ENCODE results near the gene A2M. TPM values are rescaled to one million over a fixed set of nuclear protein-coding genes. Genes with fewer than 3 reads are reported as not detected.

The A2M gene
- total RNA-seq, 2 experiments from 2014 or later = 2.7 to 3.4 TPM

DNA sequence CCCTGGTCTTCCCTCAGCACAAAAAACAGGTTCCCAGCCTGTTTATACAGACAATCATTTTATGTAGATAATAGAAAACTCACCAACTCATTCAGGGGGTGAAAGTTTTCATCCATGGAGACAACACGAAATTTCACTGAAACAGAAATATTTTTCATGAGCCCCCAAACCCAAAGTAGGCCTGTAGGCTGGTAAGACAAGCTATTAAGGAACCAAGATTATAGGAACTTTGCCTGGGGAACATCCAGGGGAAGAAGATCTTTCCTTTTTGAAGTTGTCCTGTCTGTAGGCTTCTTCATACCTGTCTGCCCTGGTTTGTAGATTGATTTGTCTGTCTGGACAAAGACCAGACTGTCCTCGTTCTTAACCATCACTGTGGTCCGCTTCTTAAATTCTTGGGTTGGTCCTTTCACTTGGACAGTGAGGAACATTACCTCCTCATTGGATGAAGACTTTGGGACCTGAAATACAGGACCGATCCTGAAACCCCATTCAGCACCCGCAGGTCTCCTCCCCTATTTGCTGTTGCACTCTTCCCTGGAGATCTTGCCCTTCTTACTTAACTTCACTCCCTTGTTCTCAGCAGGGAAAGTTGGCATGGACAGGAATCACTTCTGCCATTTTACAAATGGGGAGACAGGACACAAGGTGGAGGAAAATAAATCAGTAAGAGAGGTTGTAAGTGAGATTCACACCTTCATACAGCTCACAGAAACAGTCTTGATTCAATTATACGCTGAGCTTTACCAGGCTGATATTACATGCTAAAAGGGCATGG lies 3.5 kb downstream of the A2M start:
- no peak for DNase-seq
- Mint-ChIP-seq H3K4me3 (no peak overlapping the region), H3K36me3 (no peaks in the 10 kb centered on the region), H3K9me3 (no peaks in the 10 kb centered on the region), H3K27me3 (peaks cover 4% of the 10 kb centered on the region), H3K4me1 (peaks cover 8% of the 10 kb centered on the region), H3K27ac (no peak overlapping the region)
- POLR2A ChIA-PET = no interaction called here
- no peak for ATAC-seq (ENCODE audit: low read depth)

DNA sequence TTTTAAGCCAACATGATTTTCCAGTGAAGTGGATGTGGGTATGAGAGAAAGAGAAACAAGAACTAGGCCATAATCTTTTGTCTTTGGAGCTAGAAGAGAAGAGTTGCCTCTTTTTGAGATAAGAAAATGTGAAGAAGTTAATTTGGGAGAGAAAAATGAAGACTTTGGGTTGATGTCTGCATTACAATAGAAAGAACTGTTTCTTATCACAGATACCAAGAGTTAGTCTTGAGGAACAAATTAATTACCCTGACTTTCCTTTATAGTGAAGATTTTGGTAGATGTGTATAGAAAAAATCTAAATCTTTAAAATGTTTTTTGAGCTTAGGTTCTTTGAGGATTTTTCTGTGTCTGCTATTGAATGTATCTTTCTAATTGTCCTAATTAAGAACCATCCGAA lies 4.2 kb downstream of the A2M start:
- peaks cover 2% of the 10 kb centered on the region for H3K27me3 Mint-ChIP-seq
- H3K4me1 Mint-ChIP-seq = peaks cover 7% of the 10 kb centered on the region
- H3K36me3 Mint-ChIP-seq = no peaks in the 10 kb centered on the region
- ATAC-seq (ENCODE audit: low read depth) (no peak), DNase-seq (no peak)
- H3K9me3 Mint-ChIP-seq = no peaks in the 10 kb centered on the region
- H3K4me3 Mint-ChIP-seq = no peak overlapping the region
- POLR2A ChIA-PET = no interaction called here
- no peak overlapping the region for H3K27ac Mint-ChIP-seq

DNA sequence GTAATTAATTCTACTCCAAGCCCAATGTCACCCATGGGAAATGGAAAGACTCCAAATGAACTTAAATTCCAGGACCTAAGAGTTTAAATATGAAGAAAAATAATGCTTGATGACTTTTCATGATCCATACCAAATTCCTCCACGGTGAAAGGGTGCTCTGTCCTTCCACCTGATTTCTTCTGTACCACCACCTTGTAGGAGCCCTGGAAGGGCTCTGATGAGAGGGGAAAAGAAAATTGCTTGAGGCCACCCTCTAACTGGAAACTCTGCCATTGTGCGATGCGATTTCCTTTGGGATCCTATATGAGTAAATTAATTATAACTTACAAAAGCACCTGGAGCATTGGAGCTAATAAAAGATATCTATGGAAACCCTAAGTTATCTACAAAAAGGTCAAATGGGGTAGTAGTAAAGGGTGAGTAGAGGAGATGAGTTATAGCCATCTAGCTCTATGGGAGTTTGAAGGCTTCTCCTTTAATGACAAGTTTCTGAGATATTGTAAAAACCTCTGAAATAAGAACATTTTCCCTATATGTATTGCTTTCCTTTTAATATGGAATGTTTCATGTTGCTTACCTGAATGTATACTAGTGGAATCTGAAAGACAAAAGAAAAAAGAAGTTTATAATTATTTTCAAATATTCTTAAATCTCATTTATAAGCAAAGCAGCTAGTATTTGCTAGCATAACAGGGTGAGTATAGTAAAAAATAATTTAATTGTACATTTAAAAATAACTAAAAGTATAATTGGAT lies 5.8 kb downstream of the A2M start:
- H3K27me3 Mint-ChIP-seq = peaks cover 2% of the 10 kb centered on the region
- no peak for ATAC-seq (ENCODE audit: low read depth)
- POLR2A ChIA-PET = no interaction called here
- no peaks in the 10 kb centered on the region for H3K9me3 Mint-ChIP-seq
- no peak overlapping the region for H3K4me3 Mint-ChIP-seq
- no peaks in the 10 kb centered on the region for H3K36me3 Mint-ChIP-seq
- no peaks in the 10 kb centered on the region for H3K4me1 Mint-ChIP-seq
- H3K27ac Mint-ChIP-seq = no peak overlapping the region
- DNase-seq = no peak

GRCh38 chr12:9109213-9109522 lies 6.6 kb downstream of the A2M start:
- ATAC-seq (ENCODE audit: low read depth) (no peak), DNase-seq (no peak)
- peaks cover 2% of the 10 kb centered on the region for H3K27me3 Mint-ChIP-seq
- no peaks in the 10 kb centered on the region for H3K9me3 Mint-ChIP-seq
- no peak overlapping the region for H3K4me3 Mint-ChIP-seq
- no peaks in the 10 kb centered on the region for H3K36me3 Mint-ChIP-seq
- no peaks in the 10 kb centered on the region for H3K4me1 Mint-ChIP-seq
- POLR2A ChIA-PET = no interaction called here
- H3K27ac Mint-ChIP-seq = no peak overlapping the region

DNA sequence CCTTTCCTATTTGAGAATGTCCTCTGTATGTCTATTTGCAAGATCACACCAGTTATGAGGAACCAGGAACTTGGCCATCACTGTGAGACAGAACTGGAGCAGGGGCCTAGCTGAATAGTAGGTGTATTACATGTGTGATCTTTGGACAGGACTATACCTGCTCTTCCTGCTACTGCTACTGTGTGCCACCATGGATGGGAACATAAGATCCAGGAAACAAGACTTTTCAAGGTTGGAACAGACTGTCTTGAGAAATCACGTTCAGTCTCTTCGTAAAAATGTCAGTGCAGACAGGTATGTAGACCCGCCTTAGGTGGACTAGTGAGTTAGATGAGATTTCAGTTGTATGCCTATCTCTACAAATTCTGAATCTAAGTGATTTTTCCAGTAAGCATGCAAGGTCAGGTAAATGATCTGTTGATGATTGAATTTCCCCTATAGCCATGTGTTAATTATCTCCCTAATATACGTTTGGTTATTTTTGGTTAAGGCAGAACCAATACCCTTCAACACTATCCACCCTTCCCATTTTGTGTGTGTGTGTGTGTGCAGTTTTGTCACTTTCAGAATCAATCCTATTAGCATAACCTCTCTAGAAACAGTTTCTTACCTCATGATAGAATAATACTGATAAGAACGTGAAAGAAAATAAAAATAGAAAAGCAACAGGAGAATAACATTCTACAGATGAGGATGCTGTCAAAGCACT lies 7.1 kb downstream of the A2M start:
- Mint-ChIP-seq H3K4me1 (no peaks in the 10 kb centered on the region), H3K4me3 (no peak overlapping the region), H3K36me3 (no peaks in the 10 kb centered on the region), H3K9me3 (no peaks in the 10 kb centered on the region), H3K27me3 (peaks cover 2% of the 10 kb centered on the region), H3K27ac (no peak overlapping the region)
- no peak for DNase-seq
- POLR2A ChIA-PET = no interaction called here
- no peak for ATAC-seq (ENCODE audit: low read depth)

- Mint-ChIP-seq H3K27me3 (no peaks in the 10 kb centered on the region), H3K4me1 (no peaks in the 10 kb centered on the region), H3K27ac (no peak overlapping the region), H3K4me3 (no peak overlapping the region), H3K9me3 (no peaks in the 10 kb centered on the region), H3K36me3 (no peaks in the 10 kb centered on the region)
- no peak for DNase-seq
- no peak for ATAC-seq (ENCODE audit: low read depth)
- POLR2A ChIA-PET = no interaction called here
Measured at GRCh38 chr12:9107542-9107873, 8.2 kb downstream of the A2M start.

DNA sequence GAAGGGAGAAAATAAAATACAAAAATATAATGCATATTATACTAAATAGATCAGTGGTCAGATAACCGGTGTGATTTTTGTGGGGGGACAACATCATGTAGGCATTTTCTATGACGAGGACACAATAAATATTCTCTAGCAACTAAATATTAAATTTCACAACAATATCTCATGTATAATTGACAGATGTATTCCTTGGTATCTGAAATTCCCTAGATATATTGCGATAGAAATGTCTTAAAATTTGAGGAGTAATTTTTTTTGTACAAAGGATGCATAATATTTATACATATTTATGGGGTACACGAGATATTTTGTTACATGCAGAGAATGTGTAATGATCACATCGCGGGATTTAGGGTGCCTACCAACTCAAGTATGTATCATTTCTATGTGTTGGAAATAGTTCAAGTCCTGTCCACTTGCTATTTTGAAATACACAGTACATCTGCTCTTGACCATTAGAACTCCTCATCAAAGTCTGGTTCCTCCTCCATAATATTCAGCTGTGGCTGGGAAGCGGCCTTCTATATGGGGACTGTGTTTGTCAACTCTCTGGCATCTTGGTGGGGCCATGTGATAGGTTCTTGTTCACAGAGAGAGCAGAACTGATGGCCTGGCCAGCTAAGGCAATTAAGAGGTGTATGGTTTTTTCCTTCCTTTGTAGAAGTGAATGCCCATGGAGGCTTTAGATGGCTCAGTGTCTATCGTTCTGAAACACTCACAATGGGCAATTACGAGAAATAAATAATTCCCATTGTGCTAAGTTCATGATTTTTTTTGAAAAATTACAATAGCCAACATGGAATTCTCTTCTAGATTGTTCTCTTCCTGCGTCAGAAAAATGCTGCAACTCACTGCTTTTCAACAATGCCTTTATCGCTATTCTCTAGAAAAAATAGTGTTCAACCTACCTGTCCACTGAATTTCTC lies 8.8 kb downstream of the A2M start:
- DNase-seq (no peak), ATAC-seq (ENCODE audit: low read depth) (no peak)
- Mint-ChIP-seq H3K27ac (no peak overlapping the region), H3K36me3 (no peaks in the 10 kb centered on the region), H3K9me3 (no peaks in the 10 kb centered on the region), H3K27me3 (no peaks in the 10 kb centered on the region), H3K4me3 (no peak overlapping the region), H3K4me1 (no peaks in the 10 kb centered on the region)
- POLR2A ChIA-PET = no interaction called here

DNA sequence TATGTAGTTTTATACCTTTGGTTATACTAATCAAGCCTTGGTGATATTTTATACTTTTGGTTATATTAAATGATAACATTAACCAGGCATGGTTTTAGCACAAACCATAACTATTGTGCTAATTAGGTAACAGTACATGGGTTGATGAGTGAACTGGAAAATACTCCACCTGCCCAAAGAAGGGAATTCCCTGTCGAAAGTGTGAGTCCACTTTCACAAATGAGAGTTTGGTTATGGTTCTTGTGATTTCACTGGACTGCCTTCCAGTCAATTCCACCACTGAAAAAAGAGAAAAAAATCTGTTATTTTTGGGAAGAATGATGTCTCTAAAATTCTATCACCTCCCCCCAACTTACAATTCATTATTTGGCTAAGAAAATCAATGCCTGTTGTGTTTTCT lies 9.7 kb downstream of the A2M start:
- Mint-ChIP-seq H3K9me3 (no peaks in the 10 kb centered on the region), H3K4me1 (no peaks in the 10 kb centered on the region), H3K27ac (no peak overlapping the region), H3K4me3 (no peak overlapping the region), H3K27me3 (no peaks in the 10 kb centered on the region), H3K36me3 (no peaks in the 10 kb centered on the region)
- ATAC-seq (ENCODE audit: low read depth) (no peak), DNase-seq (no peak)
- POLR2A ChIA-PET = no interaction called here

DNA sequence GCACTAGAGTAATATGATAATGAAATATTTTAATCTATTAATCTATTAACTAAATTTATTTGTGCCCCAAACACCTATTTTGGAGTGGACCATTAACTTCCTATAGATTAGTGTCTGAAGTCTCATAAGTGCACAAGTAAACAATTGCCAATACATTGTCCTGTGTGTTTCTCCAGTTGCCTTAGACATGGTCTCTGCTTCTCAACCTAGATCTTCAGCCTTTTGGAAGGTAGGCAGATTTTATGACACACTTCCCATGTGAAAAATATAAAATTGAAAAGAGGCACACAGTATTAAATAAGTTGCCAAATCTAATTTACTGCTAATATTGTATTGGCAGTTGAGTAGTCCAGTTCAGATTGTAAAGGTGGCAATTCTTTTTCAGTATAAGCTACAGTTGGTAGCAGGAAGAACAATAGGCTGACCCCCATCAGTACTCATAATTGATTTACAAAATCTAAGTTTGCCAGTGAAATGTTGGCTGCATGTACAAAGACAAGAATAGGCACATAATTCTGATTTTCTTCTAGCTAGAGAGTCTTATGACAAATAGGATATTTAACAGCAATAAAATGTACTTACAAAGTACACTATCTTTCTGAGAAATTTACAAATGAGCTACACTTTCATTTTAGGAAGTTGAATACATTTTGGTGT lies 10.8 kb downstream of the A2M start:
- H3K36me3 Mint-ChIP-seq = no peaks in the 10 kb centered on the region
- POLR2A ChIA-PET = no interaction called here
- ATAC-seq (ENCODE audit: low read depth) (no peak), DNase-seq (no peak)
- no peak overlapping the region for H3K4me3 Mint-ChIP-seq
- no peak overlapping the region for H3K27ac Mint-ChIP-seq
- H3K9me3 Mint-ChIP-seq = no peaks in the 10 kb centered on the region
- H3K4me1 Mint-ChIP-seq = no peaks in the 10 kb centered on the region
- no peaks in the 10 kb centered on the region for H3K27me3 Mint-ChIP-seq

DNA sequence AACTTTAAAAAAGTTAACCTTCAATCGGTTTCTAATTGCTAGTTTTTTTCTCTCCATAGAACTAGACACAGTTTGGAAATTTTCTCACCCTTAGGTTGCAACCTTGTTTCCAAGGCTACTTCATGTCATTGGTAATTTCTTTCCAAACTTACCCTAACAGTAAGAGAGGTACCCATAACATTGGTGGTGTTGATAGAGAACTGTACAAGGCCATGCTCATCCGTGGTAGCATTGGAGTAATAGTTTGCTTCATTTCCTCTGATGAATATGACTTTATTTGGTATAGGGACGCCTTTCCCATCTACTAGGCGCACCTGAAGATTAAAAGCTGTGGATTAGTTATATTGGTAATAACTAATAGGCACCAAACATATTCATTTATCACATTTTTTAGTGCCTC lies 11.6 kb downstream of the A2M start:
- POLR2A ChIA-PET = no interaction called here
- Mint-ChIP-seq H3K27me3 (peaks cover 2% of the 10 kb centered on the region), H3K4me1 (no peaks in the 10 kb centered on the region), H3K4me3 (no peak overlapping the region), H3K9me3 (no peaks in the 10 kb centered on the region), H3K27ac (no peak overlapping the region), H3K36me3 (no peaks in the 10 kb centered on the region)
- no peak for ATAC-seq (ENCODE audit: low read depth)
- no peak for DNase-seq

DNA sequence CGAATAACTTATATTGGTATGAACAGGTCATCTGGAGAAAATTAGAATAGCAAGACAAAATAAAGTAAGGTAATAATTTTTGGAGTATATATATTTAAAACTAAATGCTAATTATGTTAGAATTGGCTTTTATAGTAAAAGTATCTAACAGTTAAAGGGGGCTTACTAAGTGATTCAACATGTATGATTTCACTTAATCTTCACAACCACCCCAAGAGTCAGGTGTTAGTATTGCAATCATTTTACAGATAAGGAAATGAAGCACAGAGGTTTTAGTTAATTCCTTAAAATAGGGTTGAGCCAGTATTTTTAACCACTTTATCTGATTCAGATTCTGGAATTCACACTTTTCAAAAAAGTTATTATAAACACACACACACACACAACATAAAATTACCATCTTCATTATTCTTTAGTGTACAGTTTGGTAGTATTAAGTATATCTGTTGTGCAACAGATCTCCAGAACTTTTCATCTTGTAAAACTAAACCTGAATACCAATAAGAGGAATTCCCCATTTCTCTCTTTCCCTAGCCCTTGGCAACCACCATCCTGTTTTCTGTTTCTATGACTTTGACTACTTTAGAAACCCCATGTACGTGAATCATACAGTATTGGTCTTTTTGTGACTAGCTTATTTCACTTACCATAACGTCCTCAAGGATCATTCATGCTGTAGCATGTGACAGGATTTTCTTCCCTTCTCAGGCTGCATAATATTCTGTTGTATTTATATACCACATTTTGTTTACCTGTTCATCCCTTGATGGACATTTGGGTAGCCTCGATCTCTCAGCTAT lies 12.5 kb downstream of the A2M start:
- H3K27ac Mint-ChIP-seq = no peak overlapping the region

DNA sequence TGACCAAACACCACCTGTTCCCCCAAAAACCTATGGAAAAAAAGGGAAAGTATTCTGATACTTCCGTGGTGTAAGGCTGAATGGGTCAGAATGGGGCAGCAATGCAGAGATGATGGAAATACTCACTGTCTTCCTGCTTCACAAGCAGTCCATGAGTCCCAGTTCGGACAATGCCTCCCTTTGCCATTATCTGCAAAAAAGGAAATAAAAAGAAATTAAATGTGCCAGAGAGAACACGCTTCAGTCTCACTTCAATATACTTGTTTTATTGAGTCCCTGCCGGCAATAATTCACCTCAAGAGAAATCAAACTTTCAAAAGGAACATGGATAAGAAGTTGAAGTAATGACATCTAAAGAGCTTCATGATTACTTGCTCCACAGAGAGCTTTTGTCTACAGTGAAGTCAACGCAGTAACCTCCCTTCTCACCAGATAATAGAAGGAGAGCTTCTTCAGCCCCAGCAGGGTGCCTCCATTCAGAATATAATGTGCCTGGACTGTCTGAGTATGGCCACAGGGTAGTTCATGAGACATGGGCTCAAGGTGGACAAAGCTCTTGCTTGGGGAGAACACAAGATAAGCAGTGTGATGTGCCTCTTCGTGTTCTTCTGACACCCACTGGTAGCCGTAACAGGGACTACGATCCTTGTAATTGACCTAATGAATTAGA lies 14.6 kb downstream of the A2M start:
- POLR2A ChIA-PET = no interaction called here
- H3K36me3 Mint-ChIP-seq = no peaks in the 10 kb centered on the region
- H3K27ac Mint-ChIP-seq = no peak overlapping the region
- H3K4me3 Mint-ChIP-seq = no peak overlapping the region
- no peaks in the 10 kb centered on the region for H3K9me3 Mint-ChIP-seq
- DNase-seq (no peak), ATAC-seq (ENCODE audit: low read depth) (no peak)
- H3K27me3 Mint-ChIP-seq = peaks cover 2% of the 10 kb centered on the region
- no peaks in the 10 kb centered on the region for H3K4me1 Mint-ChIP-seq

More for the DNA sequence above, 12.5 kb downstream of the A2M start:
- POLR2A ChIA-PET = no interaction called here
- Mint-ChIP-seq H3K4me1 (no peaks in the 10 kb centered on the region), H3K27me3 (peaks cover 2% of the 10 kb centered on the region), H3K9me3 (no peaks in the 10 kb centered on the region), H3K36me3 (no peaks in the 10 kb centered on the region), H3K4me3 (no peak overlapping the region)
- ATAC-seq (ENCODE audit: low read depth) (no peak), DNase-seq (no peak)
